Posterior cingulate gyrus (tissue), 11 donors: ENCODE measurements around the gene INCA1.

Experiments
- DNase-seq, 10 donors: peaks; one replicate each; pipeline versions ENCODE4 v3.0.0 to v3.0.0-alpha.2; 2020 to 2021; ENCODE audit warnings: mixed read lengths in 3 of 10
- intact Hi-C: fragments of 100-400 bp; cut with DNase I; formaldehyde crosslinking; loops from one replicate; pipeline ENCODE4 v1.15.1; 2023

Gene INCA1

GRCh38 chr17:5014357-5014756 lies 17.0 kb upstream of the INCA1 start:
- DNase-seq: no peak
- intact Hi-C loops: no loop called here

GRCh38 chr17:5011928-5012327 lies 14.6 kb upstream of the INCA1 start:
- intact Hi-C loops: no loop called here
- no peak for DNase-seq

GRCh38 chr17:5003214-5003867 lies 6.0 kb upstream of the INCA1 start:
- intact Hi-C loops: no loop called here
- peak in 1 of 10 donors; percentile 59 for DNase-seq

- peak in 1 of 10 donors; percentile 65 for DNase-seq
- intact Hi-C loops: no loop called here
Measured at GRCh38 chr17:5002121-5002788, 4.9 kb upstream of the INCA1 start.

GRCh38 chr17:5000237-5000639 lies 2.9 kb upstream of the INCA1 start:
- intact Hi-C loops: no loop called here
- peak in 1 of 10 donors; percentile 82 for DNase-seq

GRCh38 chr17:4999430-5000093 lies 2.2 kb upstream of the INCA1 start:
- intact Hi-C loops: no loop called here

GRCh38 chr17:4998732-4999429 lies 1.6 kb upstream of the INCA1 start:
- intact Hi-C loops: no loop called here
- DNase-seq: no peak

More at GRCh38 chr17:4999430-5000093, 2.2 kb upstream of the INCA1 start:
- no peak for DNase-seq

GRCh38 chr17:4998027-4998731 lies 857 bp upstream of the INCA1 start:
- intact Hi-C loops: no loop called here
- peak in 3 of 10 donors; percentile 36 to 89 (median 86) for DNase-seq

GRCh38 chr17:4994081-4994595 lies 3.2 kb downstream of the INCA1 start:
- DNase-seq: no peak
- intact Hi-C loops: no loop called here

- intact Hi-C loops: loop anchor here (5.0 kb wide), 1 partner anchor 41 kb away; the partner anchor contains the start of gene PFN1
- no peak for DNase-seq
Measured at GRCh38 chr17:4987767-4988567, 9.4 kb downstream of the INCA1 start.

- intact Hi-C loops: loop anchor here (5.0 kb wide), 1 partner anchor 40 kb away; the partner anchor contains the start of gene PFN1
- DNase-seq: peak; percentile 82 to 98 (median 90)
Measured at GRCh38 chr17:4986951-4987766, 10.2 kb downstream of the INCA1 start, which contains the start of gene CAMTA2. TSS of gene CAMTA2 (minus strand) at chr17:4987675. CDS start at chr17:4986222, 1,453 bp downstream.

GRCh38 chr17:4986403-4986802 lies 10.9 kb downstream of the INCA1 start:
- intact Hi-C loops: loop anchor here (5.0 kb wide), 1 partner anchor 39 kb away; the partner anchor contains the start of gene PFN1
- DNase-seq: no peak

- intact Hi-C loops: loop anchor here (5.0 kb wide), 1 partner anchor 80 kb away; no protein-coding TSS in a partner anchor
- peak in 1 of 10 donors; percentile 5 for DNase-seq
Measured at GRCh38 chr17:4982305-4982704, 15.0 kb downstream of the INCA1 start.

- peak in 1 of 10 donors; percentile 55 for DNase-seq
- intact Hi-C loops: loop anchor here (5.0 kb wide), 1 partner anchor 82 kb away; no protein-coding TSS in a partner anchor
Measured at GRCh38 chr17:4980644-4981216, 16.6 kb downstream of the INCA1 start.

- peak in 1 of 10 donors; percentile 2 for DNase-seq
- intact Hi-C loops: no loop called here
Measured at GRCh38 chr17:4978726-4979125, 18.6 kb downstream of the INCA1 start.

- DNase-seq: peak in 1 of 10 donors; percentile 81
- intact Hi-C loops: no loop called here
Measured at GRCh38 chr17:4974115-4974670, 23.1 kb downstream of the INCA1 start.
